Osteoblast (primary cell): ENCODE data around the gene PSMC3IP. TPM values are rescaled to one million over a fixed set of nuclear protein-coding genes. Genes with fewer than 3 reads are reported as not detected.

ENCODE experiments used
- DNase-seq: peaks from one replicate; pipeline ENCODE4 v3.0.0; 2011; ENCODE audit warnings: low spot score, mixed read lengths; ENCODE audit not compliant: insufficient read length; ENCODE audit errors: missing footprints
- H2AFZ ChIP-seq: 2 replicates; pipeline ENCODE4 v1.6.0; 2011; ENCODE audit warnings: mild to moderate bottlenecking, low read length
- H3K27ac ChIP-seq: 2 replicates; pipeline ENCODE4 v1.5.1; 2011; ENCODE audit warnings: mild to moderate bottlenecking, low read depth, low read length, moderate library complexity
- H3K27me3 ChIP-seq: 2 replicates; pipeline ENCODE4 v1.6.0; 2012; ENCODE audit warnings: mild to moderate bottlenecking, control low read depth, inconsistent platforms, low read length, moderate library complexity; ENCODE audit not compliant: insufficient read depth
- H3K36me3 ChIP-seq: 2 replicates; pipeline ENCODE4 v1.5.1; 2011; ENCODE audit warnings: mild to moderate bottlenecking, low read length, control low read depth, moderate library complexity; ENCODE audit not compliant: insufficient read depth
- H3K4me1 ChIP-seq: 2 replicates; pipeline ENCODE4 v1.5.1; 2011; ENCODE audit warnings: mild to moderate bottlenecking, low read length, control low read depth, moderate library complexity; ENCODE audit not compliant: insufficient read depth
- H3K4me2 ChIP-seq: 2 replicates; pipeline ENCODE4 v1.6.0; 2011; ENCODE audit warnings: mild to moderate bottlenecking, low read length; ENCODE audit not compliant: insufficient read depth
- H3K4me3 ChIP-seq: fragments of 200-600 bp; sonication (generic); 3 replicates; pipeline ENCODE4 v1.5.1; 2012; ENCODE audit warnings: mild to moderate bottlenecking, low read length, inconsistent platforms; ENCODE audit not compliant: insufficient read depth
- H3K79me2 ChIP-seq: 2 replicates; pipeline ENCODE4 v1.6.0; 2012; ENCODE audit warnings: mild to moderate bottlenecking, low read length, control low read depth, inconsistent platforms; ENCODE audit not compliant: insufficient read depth
- H3K9me3 ChIP-seq: 2 replicates; pipeline ENCODE4 v1.5.1; 2011; ENCODE audit warnings: low read depth, low read length, control low read depth
- H4K20me1 ChIP-seq: 2 replicates; pipeline ENCODE4 v1.6.0; 2012; ENCODE audit warnings: mild to moderate bottlenecking, low read length, control low read depth; ENCODE audit not compliant: insufficient read depth
- total RNA-seq: library from RNA; depleted of rRNA; stranded (reverse); fragments of >200 nt; gene quantifications from 2 replicates; pipeline ENCODE4 v1.2.3, GENCODE V29; 2012
- TF ChIP-seq, protein P1 (sequence below): IDR thresholded peaks from 2 replicates; pipeline ENCODE4 v1.5.1; 2011; ENCODE audit warnings: mild to moderate bottlenecking, low read depth, low read length, moderate library complexity; ENCODE audit errors: extremely low read depth

Gene PSMC3IP
- total RNA-seq, 1 donor, result 1.8 TPM

DNA sequence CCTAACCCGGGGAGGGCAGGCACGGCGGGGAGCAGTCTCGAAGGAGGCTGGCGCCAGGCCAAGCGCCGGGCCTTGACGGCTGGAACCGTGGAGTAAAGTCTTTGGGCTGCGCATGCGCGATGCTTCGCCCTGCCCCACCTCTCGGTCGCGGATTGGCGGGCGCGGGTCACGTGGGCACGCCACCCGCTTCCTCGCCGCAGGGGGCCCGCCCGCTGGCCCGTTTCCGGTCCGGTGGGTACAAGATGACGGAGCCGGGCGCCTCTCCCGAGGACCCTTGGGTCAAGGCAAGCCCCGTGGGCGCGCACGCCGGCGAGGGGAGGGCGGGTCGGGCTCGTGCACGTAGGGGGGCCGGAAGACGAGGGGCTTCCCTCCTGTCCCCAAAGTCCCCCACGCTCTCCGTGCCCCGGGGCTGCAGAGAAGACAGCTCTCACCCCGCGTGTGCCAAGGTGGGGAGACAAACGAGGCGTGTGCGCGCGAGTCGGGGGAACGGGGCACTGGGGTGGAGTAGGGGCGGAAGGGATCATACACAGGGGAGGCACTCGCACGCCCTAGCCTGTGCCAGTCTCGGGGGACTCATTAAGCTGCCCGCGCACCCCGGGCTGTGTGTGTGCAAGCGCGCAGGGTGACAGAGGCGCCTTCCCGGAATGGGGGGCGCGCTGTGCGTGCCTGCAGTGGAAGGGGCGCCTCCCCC is 10.5 kb downstream of the PSMC3IP start, which contains the start of gene MLX:
TSS of gene MLX (plus strand) at position 218 of the 691 bp plus-strand sequence. CDS start at position 243, 25 bp downstream.
- Histone ChIP-seq H4K20me1 (peaks cover 13% of the 10 kb centered on the region), H3K27ac (peak within 1 kb of the TSS; percentile 82), H2AFZ (peak within 1 kb of the TSS; percentile 86), H3K79me2 (peaks cover 75% of the 10 kb centered on the region), H3K4me1 (peaks cover 25% of the 10 kb centered on the region), H3K9me3 (no peaks in the 10 kb centered on the region), H3K27me3 (no peaks in the 10 kb centered on the region), H3K36me3 (peaks cover 65% of the 10 kb centered on the region), H3K4me3 (peak within 1 kb of the TSS; percentile 89), H3K4me2 (peak within 1 kb of the TSS; percentile 99)
- DNase-seq, result peak; percentile 100
- TF ChIP-seq, protein P1, sequence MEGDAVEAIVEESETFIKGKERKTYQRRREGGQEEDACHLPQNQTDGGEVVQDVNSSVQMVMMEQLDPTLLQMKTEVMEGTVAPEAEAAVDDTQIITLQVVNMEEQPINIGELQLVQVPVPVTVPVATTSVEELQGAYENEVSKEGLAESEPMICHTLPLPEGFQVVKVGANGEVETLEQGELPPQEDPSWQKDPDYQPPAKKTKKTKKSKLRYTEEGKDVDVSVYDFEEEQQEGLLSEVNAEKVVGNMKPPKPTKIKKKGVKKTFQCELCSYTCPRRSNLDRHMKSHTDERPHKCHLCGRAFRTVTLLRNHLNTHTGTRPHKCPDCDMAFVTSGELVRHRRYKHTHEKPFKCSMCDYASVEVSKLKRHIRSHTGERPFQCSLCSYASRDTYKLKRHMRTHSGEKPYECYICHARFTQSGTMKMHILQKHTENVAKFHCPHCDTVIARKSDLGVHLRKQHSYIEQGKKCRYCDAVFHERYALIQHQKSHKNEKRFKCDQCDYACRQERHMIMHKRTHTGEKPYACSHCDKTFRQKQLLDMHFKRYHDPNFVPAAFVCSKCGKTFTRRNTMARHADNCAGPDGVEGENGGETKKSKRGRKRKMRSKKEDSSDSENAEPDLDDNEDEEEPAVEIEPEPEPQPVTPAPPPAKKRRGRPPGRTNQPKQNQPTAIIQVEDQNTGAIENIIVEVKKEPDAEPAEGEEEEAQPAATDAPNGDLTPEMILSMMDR, result no peak

DNA sequence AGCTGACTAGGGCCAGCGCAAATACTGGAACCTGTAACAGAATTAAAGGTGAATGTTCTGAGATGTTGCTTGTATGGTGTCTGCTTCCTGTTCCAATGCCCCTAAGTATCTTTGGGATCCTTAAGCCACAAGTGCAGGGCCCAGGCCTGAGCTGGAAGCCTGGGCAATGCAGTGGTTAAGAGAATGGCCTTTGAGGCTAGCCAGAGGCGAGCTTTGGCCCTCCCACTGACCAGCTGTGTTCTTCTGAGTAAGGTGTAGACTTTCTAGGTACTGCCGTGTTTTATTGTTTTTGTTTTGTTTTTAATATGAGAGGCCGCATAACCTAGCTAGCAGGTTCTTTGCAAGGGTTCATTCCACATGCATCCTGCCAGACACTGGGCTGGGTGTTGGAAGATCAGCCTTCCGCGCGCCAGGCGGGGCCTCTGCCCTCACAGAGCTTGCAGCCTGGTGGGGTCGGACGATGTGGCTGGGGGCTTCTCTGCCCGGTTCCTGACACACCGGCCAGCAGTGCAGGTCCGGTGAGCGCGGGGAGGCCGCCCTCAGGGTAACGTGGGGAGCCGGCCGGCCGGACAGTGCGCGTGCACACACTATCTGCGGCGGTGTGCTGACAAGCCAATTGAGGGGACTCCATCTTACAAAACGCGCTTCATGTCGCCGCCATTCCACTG is 11.2 kb downstream of the PSMC3IP start:
- Histone ChIP-seq H3K36me3 (peaks cover 58% of the 10 kb centered on the region), H3K27me3 (no peaks in the 10 kb centered on the region), H3K9me3 (no peaks in the 10 kb centered on the region), H3K27ac (peak overlapping the region; percentile 82), H3K4me1 (peaks cover 30% of the 10 kb centered on the region), H3K79me2 (peaks cover 73% of the 10 kb centered on the region), H3K4me2 (peak overlapping the region; percentile 99), H4K20me1 (peaks cover 9% of the 10 kb centered on the region), H3K4me3 (peak overlapping the region; percentile 89), H2AFZ (peak overlapping the region; percentile 86)
- TF ChIP-seq, protein P1, result no peak
- no peak for DNase-seq

DNA sequence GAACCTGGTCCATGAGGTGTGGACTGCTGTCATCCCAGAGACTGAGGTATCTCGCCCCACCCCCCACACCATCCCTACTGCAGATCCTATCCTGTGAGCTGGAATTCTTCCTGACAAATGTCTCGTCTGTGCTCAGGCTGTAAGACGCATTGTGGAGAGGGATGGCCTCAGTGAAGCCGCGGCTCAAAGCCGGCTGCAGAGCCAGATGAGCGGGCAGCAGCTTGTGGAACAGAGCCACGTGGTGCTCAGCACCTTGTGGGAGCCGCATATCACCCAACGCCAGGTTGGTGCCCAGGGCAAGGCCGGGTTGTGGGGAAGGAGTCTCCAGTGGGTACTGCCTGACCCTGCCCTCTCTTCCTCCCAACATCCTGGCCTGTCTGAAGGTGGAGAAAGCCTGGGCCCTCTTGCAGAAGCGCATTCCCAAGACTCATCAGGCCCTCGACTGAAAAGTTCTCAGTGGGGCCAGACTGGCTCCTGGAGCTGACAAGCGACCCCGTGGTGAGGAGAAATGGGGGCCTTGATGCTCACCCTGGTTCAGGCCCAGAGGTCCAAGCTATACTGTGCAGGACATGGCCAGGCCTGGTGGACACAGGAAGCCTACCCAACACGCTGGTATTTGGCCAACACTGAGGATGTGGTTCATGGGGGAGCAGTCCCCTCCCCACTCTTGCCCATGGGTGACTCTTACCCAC is 11.9 kb downstream of the PSMC3IP start:
- Histone ChIP-seq H3K27me3 (no peaks in the 10 kb centered on the region), H4K20me1 (peaks cover 9% of the 10 kb centered on the region), H3K27ac (no peak overlapping the region), H3K79me2 (peaks cover 72% of the 10 kb centered on the region), H3K4me3 (no peak overlapping the region), H3K9me3 (no peaks in the 10 kb centered on the region), H3K4me2 (no peak overlapping the region), H2AFZ (no peak overlapping the region), H3K36me3 (peaks cover 54% of the 10 kb centered on the region), H3K4me1 (peaks cover 32% of the 10 kb centered on the region)
- TF ChIP-seq, protein P1, result no peak
- DNase-seq, result peak; percentile 52
